NCI-H1048 (cell line): Measurements from ENCODE around the gene CA9.

Experiments used
- DNase-seq: peaks from one replicate; lab custom pipeline; 2025; lab: John Stamatoyannopoulos, UW

The CA9 gene

DNA sequence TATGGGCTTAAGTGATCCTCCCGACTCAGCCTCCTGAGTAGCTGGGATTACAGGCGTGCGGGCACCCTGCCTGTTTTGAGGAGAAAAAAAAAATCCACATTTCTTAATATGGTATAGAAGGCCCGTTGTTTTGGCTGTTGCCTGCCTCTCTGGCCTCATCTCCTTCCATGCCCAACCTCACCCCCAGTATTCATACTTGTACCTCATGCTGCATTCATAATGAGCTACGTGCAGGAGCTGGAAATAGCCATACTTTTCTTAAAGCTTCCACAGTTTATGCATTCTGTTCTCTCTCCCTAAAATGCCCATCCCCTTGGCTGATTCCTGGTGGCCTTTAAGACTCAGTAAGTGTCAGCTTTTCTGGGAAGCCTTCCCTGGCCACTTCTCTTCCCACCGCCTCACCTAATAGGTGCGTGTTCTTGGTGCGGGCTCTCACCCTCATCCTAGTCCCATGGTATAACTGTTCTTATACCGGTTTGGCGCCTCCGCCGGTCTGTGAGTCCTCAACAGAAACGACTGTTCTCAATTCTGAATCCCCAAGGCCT, 18.1 kb downstream of the CA9 start:
- no peak for DNase-seq

DNA sequence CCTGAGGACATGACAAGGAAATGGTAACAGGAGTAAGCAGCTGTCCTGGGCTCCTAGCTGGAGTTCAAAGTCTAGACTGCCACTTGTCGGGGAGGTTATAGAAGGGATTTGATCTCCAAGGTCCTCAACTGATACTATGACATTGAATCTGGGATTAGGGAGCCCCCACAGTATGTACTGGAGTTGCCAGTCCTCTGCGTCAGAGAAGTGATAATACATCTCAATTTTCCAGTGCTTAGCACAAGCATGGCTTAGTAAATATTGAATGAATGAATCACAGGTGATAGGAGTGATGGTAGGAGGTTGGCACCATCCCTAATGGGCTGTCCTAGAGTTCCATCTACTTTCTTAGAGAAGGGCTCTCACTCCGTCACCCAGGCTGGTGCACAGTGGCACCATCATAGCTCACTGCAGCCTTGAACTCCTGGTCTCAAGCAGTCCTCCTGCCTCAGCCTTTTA, 22.2 kb downstream of the CA9 start:
- no peak for DNase-seq

DNA sequence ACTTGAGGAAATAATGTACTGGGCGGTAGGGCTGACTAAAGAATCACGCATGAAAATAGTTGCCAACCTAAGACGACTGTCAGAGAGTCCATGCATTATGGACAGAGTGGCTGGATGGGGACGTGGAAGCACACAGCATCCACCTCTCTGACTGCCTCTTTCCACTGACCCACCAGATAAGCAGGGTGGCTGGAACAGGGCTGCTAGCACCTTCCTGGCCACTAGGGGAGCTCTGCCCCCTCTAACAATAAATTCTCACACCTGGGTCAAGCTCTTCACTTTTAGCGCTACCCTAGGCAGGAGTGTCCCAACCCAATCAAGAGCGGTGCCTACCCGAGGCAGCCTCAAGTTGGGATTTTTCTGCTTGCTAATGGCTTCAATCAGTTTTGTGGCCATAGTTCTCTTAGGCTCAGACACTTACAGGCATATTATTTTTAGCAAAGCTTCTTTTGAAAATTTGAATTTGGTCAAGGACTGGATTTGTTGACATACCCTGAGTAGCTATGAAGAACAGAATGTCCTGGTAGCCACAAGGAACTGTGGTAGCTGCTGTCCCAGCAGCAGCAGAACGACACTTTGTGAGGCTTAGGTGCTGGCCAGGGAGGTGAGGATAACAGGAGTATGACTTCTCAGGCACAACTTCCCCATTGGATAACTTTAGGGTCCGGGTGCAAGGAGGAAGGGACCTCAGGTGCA, 22.9 kb downstream of the CA9 start:
- no peak for DNase-seq

DNA sequence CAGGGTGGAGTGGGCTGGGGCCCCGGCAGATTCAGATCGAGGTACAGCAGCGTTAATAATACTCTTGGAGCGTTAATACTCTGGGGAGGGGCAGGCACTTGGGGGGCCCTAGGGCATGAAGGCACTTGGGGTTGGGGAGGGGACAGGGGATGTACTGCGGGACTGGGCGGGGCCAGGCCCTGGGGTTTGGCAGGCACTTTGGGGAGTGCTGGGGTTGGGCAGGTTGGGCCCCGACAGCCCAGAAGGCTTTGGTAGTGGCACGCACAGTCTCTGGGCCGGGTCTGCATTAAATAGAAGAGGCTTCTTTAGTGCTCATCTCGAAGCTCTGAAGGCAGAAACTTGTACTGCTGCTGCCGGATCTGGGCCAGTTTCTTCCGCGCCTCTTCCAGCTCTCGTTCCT, 23.8 kb downstream of the CA9 start:
- no peak for DNase-seq

DNA sequence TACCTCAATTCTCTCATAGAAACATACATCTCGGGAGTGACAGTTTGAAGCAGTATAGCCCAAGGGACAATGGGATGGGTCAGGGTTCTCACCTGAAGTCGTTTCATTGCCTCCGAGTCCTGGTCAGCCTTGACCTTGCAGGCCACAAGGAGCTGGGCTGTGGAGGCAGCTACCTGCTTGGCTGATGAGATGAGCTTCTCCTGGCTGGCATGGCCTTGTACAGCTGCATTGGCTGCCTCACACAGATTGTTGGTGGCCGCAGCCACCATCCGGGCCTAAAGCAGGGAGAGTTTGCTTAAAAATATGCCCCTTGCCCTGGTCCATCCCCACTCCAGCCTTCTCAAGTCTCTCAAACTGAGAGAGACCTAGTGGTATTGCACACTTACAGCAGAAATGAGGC, 24.5 kb downstream of the CA9 start:
- DNase-seq, result no peak

DNA sequence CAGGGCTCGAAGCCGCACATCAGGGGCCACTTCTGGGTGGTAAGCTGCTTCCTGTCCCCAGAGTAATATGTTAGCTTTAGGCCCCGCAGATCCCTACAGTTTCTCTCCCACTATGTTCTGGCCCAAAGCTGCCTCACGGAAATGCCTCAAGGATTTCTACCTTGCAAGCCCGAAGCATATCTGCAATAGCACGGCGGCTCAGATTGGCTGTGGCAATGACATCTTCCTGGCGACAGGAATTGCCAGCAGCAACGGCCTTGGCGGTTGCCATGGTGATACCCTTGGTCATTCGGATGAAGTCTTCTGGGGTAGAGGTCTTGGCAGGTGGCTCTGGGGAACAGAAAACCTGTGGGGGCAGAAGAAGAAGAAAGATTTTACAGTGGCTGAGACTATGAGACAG, 26.3 kb downstream of the CA9 start:
- DNase-seq, result no peak

DNA sequence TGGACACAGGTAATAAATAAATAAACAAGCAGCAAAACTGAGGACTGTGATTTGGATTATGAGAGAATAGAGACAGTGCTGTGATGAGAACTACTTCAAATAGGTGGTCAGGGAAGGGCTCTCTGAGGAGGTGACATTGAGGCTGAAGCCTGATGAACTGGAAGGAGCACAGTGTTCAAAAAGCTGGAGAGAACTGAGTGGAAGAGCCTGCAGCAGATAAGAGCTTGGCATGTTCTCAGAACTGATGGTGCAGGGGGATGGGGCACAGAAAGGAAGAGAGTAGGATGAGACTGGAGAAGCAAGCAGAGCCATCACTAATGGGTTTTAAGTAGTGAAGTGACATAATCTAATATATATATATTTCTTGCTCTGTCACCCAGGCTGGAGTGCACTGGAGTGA, 27.2 kb downstream of the CA9 start:
- no peak for DNase-seq

DNA sequence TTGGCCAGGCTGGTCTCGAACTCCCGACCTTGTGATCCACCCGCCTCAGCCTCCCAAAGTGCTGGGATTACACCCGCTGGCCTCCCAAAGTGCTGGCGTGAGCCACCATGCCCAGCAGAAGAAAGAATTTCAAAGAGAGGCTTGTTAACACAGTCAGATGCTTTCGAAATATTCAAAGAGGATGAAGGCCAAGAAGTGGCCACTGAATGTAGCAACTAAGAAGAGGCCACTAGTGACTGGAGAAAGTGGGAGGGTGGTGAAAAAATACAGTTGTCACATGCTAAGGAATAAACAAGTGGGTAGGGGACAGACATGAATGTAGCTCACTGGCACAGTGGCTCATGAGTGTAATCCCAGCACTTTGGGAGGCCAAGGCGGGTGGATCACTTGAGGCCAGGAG, 29.0 kb downstream of the CA9 start:
- no peak for DNase-seq

DNA sequence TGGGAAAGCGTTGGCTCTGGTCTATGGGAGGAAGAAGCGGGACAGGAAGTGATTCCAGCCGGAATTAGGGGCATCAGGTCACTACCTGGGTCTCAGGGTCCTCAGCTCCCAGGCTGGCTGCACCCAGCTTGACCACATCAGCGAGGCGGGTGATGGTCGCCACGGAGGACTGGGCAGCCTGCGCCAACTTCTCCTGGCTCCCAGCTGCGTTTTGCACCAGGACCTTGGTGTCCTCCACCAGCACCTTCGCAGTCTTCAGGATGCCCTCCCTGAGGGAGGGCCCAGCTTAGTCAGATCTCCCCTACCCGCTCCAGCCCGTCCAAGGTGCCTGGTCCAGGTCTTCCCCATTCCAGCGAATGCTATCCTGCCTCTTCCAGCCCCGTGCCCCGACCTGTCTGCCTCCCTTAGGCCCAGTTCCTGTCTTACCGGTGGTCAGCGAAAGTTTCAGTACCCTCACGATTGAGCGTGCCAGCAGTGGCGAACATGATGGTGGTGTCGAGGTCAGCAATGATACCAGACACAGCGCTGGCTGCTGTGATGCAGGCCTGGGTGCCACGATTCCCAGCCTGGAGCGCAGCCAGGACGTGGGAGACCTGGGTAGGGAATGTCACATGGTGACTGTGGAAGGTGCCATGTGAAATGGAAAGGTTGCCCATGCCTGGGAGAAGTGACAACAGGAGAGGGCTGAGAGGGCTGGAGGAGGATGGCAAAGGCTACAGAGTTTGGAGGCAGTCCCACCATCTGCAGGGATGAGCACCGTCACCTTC, 30.4 kb downstream of the CA9 start:
- no peak for DNase-seq

DNA sequence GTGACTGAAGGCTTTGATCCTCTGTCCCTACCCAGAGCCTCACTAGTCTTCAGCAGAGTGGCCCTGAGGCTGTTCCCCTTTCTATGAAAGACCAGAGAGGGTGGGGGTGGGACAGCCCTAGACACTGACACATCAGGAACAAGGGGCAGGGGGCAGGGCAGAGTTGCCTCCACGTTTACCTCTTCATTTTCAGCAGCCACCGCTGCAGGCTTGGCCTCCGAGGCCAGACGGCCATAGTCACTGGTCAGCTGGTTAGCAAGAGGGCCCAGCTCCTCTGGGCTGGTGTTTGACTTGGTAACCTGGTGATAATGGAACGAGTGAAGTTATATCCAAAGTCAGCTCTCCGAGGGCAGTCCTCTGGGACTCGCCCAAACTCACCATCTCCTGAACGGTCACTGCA, 31.6 kb downstream of the CA9 start:
- DNase-seq, result no peak

DNA sequence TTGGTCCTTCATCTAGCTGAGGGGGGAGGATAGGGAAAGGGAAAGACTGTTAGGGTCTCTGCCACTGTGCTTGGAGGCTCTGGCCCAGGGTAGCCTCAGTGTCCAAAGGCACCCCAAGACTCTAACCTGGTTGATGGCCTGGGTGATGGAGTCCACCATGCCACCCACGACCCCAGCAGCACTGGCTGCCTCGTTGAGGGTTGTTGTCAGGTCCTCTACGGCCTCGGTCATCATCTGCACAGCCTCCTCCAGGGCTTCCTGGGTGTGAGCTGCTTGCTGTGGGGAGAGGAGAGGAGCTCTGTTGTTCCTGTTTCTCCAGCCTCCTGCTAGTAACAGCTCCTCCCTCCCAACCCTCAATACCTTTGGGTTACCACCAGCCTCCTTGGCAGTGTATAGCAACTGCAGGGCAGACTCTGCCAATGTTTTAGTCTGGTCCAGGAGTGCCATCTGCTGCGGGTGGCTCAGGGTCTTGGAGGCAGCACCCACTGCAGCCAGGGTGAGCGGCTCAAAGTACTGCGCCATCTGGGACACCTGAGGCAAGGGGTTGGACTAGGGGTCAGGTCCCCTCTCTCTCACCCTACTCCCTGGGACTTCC, 32.2 kb downstream of the CA9 start:
- DNase-seq, result no peak

DNA sequence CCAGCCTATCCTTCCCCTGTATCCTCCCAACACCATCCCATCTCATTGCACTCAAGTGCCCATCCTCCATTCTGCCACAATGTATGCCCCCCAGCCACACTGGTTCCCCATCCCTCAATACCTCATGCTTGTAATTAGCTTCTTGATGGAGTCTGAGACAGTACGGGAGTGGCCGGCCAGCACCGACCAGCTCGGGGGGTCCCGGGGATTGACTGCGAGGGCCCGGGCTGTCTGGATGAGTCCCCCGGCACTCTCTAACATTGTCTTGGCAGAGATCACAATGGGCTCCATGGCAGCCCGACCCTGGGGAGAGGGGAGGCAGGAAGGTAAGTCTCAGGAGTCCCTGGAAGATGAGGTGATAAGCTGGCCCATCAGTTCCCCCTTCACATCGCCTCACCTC, 33.2 kb downstream of the CA9 start:
- DNase-seq, result no peak

DNA sequence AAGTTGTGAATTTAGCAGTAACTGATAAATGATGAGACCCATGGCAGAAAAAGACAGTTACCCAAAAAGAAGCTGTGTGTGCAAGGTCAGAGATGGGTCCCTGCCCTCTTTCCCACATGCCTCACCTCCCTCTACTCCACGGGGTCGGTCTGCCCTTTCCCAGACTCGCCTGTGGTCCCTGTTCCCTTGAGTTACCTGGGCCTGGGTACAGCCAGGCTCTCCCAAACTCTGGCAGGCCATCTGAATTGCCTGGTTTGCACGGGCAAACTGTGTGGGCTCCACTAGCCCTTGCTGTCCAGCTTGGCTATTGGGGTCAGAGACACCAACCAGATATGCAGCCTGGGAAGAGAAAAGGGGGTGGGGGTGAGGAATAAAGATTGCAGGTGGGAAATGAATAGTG, 34.4 kb downstream of the CA9 start:
- DNase-seq, result no peak

DNA sequence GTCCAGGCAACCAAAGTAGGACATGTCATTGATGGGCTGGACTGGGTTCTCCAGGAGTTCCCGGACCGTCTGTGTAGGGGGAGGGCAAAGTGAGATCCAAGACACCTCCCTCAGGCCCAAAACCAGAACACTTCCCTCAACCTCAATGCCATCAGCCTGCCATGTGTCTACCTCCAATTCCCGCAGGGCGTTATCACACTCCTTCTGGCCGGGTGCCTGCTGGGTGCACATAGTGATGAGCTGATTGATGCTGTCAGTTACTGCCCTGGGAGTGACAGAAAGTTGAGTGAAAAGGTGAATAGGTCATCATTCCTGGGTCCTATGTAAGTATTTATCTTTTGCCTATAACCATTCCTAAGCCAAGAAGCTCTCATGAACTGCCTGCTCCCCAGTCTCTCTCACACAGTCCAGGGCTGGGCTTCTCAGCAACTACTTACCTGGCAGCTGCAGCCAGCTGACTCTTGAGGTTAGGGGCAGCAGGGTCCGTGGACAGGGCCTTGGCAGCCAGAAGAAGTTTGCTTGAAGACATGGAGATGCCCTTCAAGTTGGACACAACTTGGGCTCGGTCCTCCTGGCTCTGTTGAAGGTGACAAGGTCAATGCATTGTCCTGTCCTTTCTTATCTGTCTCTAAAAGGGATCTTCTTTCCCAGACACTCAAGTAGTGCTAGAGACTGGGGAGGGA, 37.2 kb downstream of the CA9 start:
- DNase-seq, result no peak

DNA sequence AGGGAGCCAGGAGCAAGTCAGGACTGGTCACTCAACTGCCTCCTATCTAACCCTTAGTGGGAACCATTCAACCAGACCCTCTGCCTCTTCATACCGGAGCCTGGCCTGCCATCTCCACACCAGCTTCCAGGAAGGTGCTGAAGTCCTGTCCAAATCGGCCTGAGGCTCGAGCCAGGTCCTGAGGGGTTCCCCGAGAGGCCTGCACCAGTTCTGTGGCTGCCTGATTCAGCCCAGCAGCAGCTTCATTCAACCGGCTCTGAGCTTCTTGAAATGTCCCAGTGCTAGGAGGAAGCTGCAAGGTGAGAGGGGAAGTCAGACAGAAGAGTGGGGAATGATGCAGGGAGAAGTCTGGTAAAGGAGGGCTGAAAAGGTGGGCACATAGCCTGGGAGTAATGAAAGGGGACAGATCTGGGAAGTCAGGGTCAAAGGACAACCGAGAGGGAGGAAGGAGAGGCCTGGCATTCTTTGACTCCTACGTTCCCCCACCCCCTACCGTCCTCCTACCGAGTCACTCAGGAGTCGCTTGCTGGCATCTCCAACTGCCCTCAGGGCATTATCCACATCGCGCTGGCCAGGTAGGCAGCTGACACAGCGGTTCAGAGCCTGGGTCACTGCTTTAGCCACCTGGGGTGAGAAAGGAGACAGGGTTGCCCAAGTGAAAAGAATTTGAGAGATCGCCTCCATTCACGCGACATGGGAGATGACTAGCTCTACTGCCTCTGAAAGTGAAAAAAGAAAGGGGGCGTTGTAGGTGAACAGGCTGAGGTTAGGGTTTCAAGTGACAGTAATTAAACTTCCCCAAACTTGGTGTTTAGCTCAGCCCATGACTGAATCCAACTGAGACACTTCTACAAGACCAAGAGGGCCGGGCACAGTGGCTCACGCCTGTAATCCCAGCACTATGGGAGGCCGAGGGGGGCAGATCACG, 38.0 kb downstream of the CA9 start:
- no peak for DNase-seq

DNA sequence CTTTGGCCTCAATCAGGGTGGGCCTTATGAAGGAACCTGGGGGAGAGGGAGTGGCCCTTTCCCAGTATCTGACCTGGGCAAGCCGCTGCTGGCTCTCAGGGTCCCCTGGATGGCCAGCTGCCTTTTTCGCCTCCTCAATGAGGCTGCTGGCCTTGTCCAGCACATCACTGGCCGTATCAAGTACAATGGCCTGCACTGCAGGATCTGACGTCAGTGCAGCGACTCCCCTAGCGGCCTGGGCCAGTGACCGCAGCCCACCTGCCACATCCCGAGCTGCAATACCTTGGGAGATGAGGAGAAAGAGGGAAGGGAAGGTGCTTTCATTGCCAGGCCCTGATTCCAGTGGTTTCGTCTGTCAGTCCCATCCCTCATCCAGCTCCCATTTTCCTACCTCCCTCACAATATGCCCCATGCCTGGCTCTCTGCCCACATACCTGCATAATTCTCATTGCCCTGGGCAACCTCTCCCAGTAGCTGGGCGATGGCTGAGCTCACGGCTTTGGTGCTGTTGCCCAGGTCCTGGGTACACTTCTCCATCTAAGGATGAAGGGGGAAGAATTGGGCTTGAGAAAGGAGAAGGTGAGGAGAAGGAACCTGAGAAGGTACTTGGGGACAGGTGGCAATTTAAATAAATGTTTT, 39.2 kb downstream of the CA9 start:
- DNase-seq, result no peak

DNA sequence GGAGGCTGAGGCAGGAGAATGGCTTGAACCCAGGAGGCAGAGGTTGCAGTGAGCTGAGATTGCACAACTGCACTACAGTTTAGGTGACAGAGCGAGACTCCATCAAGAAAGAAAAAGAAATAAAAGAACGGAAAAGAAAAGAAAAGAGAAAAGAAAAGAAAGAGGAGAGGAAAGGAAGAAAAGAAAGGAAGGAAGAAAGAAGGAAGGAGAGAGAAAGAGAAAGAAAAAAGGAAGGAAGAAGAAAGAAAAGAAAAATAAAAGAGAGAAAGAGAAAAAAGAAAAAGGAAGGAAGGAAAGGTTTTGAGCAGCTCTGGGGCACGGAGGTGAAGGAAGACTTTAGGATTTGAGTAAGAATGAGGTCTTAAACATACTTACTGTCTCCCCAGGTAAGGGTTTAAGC, 39.9 kb downstream of the CA9 start:
- DNase-seq, result no peak

DNA sequence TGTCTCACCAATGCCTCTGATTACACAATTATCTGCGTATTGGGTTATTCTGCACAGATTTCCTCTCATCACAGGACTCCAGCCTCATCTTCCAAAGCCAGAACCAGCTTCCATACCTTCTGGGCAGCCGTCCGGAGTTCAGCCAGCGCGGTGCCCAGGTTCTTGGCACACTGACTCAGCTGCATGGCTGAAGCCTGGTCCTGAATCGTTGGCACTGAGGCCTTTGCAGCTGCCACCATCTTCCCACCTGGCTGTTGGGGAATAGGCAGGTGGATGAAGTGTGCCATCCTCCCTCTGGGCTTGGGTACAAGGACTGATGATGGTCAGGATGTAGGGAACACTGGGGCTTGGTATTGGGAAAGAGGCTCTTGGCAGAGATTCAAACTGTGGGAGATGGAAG, 40.4 kb downstream of the CA9 start:
- DNase-seq, result no peak

DNA sequence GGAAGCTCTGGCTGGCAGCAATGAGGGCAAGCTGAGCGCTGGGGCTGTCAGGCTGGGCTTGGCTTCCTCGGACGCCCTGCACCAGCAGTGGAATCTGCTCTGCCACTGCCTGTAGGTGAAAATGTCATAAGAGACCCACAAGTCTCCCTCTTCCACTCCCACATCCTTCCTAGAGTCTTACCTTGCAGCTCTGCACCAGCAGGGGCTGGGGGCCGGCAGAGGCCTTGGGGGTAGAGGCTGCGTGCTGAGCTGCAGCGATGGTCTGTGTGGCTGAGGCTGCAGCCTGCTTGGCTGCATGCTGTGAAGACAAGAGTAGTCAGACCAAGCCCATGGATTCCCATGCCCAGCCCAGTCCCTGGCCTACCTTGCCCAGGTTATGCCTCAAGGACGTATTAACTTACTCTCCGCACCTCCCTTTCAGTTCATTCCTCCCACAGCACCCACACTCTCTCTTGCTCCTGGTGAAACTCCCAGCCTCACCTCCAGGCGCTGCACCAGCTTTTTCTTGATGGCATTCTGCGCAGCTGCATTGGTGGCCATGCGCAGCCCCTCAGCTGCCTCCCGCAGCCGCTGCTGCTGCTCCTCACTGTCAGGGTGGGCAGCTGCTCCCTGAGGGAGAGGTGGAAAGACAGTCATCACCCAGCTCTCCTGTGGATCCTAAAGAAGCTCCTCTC, 41.0 kb downstream of the CA9 start:
- no peak for DNase-seq

DNA sequence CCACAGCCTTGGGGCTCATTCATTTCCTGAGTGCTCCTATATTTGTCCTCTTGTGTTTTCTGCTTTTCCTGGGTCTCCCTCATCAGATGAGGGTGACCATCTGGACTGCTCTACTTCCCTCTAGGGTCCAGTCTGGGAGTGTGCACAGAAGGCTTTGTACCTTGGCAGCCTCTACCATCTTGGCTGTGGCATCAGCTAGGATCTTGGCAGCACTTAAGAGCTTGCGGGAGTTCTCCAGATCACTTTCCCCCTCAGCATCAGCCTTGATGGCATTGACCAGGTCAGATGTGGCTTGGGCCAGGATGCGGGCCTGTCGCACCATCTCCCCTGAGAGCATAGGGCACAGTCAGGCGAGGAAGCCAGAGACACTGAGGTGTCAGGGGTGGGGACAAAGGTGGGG, 42.5 kb downstream of the CA9 start:
- no peak for DNase-seq
